HG03097 (cell line): ENCODE data around the gene CNGB1.
"Not testable (repeated sequence)": the region's sequence is repeated elsewhere in the genome, so short reads cannot be mapped to it uniquely, and the experiment has no call there.

Experiments used
- ATAC-seq: cut with Tn5 transposase; IDR thresholded peaks from one replicate; pipeline ENCODE4 v1.9.1; 2021; ENCODE audit not compliant: unreplicated experiment, low FRiP score

The CNGB1 gene

DNA sequence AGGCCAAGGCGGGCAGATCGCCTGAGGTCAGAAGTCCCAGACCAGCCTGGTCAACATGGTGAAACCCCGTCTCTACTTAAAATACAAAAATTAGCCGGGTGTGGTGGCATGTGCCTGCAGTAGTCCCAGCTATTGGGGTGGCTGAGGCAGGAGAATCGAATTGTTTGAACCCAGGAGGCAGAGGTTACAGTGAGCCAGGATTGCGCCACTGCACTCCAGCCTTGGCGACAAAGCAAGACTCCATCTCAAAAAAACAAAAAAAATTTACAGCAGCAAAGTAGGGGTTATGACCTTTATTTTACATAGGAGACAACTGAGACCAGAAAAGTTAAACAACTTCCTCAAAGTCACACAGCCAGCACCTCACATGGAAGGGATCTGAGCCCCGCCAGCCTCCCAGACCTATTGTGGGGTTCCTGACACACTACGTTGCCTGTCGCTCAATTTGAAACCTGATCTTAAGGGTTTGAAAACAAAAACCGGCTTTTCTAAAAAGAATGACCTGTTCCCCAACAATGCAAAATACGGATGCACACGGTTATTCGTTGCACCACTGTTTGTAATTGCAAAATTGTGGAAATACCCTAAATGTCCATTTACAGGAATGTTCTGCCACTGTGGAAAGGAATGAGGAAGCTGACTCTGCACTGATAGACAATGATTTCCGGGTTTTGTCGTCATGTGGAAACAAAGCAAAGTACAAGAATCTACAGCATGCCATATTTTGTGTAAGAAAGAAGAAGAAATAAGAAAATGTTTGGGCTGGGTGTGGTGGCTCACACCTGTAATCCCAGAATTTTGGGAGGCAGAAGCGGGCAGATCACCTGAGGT, 77.2 kb downstream of the CNGB1 start:
- ATAC-seq = no peak

DNA sequence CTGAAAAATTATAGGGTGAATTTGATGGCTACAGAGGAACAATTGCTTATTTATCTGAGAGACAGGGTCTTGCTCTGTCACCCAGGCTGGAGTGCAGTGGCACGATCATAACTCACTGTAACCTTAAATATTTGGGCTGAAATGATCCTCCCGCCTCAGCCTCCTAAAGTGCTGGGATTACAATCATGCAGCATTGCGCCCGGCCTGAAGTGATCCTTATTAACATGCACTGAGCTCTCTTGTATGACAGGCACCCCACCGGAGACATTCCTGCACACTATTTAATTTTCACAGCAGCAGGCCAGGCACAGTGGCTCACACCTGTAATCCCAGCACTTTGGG, 77.7 kb downstream of the CNGB1 start:
- no peak for ATAC-seq

GRCh38 chr16:57892447-57893096, 78.4 kb downstream of the CNGB1 start:
- ATAC-seq = no peak

- ATAC-seq = no peak
Observed at GRCh38 chr16:57892041-57892440, 78.9 kb downstream of the CNGB1 start.

DNA sequence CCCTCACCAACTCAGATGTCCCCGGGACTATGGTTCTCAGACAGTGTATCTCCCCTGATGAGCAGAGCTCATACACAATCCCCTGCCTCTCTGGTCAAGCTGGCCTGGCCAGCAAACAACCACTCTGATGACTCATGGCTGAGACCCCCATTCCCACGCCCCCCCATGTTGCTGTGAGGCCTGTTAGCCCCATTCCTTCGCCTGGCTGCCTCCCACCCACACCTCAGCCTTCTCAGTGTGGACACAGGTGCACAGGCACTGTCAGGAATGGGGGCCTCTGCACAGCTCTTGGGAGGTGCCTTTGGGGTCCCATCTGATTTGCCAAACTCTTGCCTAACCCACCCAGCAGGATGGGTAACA, 80.2 kb downstream of the CNGB1 start:
- ATAC-seq = no peak

DNA sequence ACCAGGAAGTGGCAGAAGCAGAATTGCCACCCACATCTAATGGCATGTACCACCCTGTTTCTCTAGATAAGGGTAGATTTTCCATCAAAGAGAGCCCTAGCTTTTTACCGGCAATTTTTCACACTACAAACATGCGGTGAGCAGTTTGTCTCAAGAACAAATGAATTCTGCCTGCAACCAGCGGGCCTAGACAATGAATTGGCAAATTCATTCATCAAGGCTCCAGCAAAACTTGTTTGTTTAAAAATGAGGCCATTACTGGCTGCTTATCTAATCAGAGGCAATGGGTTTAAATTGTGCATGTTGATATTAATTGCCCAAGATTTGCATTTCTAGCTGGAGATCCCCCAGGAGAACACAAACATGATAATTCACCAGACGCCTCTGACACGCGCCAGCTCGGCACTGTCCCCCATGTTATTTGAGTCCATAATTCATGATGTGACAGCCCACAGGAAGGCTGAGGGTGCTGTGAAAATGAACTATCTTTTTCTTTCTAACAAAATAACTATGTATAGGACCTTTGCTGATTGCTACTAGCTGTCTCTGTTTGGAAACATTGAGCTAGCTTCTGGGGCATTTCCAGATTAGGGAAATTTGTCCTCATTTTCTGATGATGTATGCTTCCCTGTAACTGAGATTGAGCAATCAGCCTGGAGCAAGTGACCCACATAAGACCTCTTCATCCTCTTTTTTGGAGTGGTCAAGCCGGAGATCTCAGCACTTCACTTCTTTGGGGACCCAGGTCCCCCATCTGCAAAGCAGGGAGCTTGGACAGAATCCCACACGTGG, 80.8 kb downstream of the CNGB1 start:
- no peak for ATAC-seq

GRCh38 chr16:57889522-57889921, 81.4 kb downstream of the CNGB1 start:
- no peak for ATAC-seq

DNA sequence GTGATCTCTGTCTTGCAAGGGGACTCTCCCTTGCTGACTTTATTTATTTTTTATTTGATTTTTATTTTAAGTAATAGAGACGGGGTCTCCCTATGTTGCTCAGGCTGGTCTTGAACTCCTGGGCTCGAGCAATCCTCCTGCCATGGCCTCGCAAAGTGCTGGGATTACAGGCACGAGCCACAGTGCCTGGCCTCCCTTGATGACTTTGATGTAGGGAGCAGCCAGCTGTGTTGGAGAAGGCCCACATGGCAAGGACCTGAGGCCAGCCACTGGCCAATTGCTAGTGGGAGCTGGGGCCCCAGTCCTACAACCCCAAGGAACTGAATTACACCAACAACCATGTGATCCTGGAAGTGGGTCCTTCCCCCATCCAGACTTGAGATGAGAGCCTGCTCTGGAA, 81.8 kb downstream of the CNGB1 start:
- ATAC-seq = no peak

DNA sequence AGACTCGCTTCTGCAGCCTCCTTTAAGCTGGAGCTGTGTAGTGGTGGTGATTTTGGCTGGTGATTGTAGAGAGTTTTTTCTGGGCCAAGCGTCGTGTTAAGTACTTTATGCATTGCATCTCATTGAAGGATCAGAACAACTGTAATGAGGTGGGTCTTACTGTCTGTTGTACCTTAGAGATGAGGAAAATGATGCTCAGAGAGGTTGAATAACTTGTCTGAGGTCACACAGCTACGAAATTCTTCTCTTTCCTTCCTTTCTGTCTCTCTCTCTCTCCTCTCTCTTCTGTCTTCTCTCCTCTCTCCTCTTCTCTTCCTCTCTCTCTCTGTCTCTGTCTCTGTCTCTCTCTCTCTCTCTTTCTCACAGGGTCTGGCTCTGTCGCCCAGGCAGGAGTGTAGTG, 82.8 kb downstream of the CNGB1 start:
- no peak for ATAC-seq

DNA sequence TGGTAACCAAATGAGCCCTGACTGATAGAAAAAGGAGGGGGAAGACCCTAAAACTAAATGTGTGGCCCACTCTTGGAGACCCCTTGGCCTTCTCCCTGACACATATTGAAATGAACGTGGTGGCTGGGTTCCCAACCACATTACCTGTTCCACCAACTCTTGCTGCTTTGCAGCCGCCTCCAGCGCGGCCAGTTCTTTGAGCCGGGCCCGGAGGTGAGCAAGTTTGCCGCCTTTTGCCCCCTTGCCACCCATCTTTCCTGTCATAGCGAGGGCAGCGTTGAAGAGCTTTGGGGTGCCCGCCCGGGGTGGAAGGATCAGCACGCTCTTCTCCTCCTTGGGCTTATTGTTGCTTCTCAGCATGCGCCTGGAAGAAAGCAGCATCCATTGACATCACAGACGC, 83.2 kb downstream of the CNGB1 start:
- no peak for ATAC-seq

- ATAC-seq = no peak
Observed at GRCh38 chr16:57886427-57886826, 84.5 kb downstream of the CNGB1 start.

- ATAC-seq = no peak
Observed at GRCh38 chr16:57884655-57885133, 86.2 kb downstream of the CNGB1 start.

GRCh38 chr16:57883953-57884654, 86.8 kb downstream of the CNGB1 start:
- no peak for ATAC-seq

GRCh38 chr16:57883480-57883879, 87.4 kb downstream of the CNGB1 start:
- no peak for ATAC-seq

- no peak for ATAC-seq
Observed at GRCh38 chr16:57882792-57883191, 88.1 kb downstream of the CNGB1 start.

- ATAC-seq = no peak
Observed at GRCh38 chr16:57882206-57882605, 88.7 kb downstream of the CNGB1 start.

- no peak for ATAC-seq
Observed at GRCh38 chr16:57878586-57878985, 92.3 kb downstream of the CNGB1 start.

DNA sequence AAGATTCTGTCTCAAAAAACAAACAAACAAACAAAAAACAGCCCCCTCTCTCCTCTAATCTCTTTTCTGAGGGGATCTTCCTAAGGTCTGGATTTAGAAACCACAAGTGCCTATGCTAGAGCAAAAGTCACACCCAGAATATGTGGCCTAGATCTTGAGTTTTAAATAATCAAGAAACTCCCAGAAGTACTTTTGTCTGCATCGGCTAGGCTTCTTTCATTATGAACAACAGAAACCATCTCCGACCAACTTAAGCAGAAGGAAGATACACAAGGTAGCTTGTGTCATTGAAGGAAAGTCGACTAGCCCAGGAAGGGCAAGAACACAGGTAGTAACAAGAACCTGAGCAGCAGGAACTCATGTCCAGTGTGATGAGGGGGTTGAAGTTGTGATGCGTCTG, 94.7 kb downstream of the CNGB1 start:
- ATAC-seq = no peak

GRCh38 chr16:57875347-57875746, 95.6 kb downstream of the CNGB1 start:
- ATAC-seq = no peak

DNA sequence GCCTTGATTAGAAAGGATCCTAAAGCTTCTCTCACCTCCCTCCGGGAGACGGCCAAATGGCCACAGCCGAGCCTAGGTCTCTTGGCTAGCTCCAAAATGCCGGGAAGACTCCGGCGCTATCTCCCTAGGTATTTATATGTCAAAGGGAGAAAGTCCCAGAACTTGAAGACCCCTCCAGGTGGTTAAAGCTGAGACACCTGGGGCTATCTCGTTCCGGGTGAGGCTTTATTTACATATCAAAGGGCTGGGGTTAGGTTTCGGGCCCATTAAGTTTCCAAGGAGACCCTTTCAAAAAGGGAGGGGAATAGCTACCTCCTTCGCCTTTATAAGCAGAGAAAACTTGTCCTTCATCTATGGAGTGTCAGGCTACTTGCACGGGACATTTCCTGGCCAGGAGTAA, 97.7 kb downstream of the CNGB1 start:
- no peak for ATAC-seq

DNA sequence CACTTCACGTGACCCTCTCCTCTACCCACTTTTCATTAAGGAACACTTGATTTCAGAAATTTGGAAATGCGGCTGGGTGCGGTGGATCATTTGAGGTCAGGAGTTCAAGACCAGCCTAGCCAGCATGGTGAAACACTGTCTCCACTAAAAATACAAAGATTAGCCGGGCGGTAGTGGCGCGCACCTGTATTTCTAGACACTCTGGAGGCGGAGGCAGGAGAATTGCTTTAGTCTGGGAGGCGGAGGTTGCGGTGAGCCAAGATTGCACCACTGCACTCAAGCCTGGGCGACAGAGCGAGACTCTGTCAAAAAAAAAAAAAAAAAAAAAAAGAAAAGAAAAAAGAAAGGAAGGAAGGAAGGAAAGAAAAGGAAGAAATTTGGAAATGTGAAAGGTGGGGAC, 98.2 kb downstream of the CNGB1 start:
- ATAC-seq = not testable (repeated sequence)
